Measurements from ENCODE around the gene TGFBRAP1.
A peak's percentile ranks its signal among the peaks of the same experiment; 100 is the strongest.

TGFBRAP1 gene

GRCh38 chr2:105329561-105330495, at the start of gene TGFBRAP1:
Gene TGFBRAP1 (minus strand): TSS chr2:105329735. CDS start chr2:105308301, 21,434 bp downstream.
- no peak for DNase-seq (ENCODE audit: low read depth, low spot score)

GRCh38 chr2:105378921-105379383, 49.4 kb upstream of the TGFBRAP1 start:
- DNase-seq (ENCODE audit: low read depth, low spot score): no peak

- DNase-seq (ENCODE audit: low read depth, low spot score): no peak
Measured at GRCh38 chr2:105378276-105378840, 48.8 kb upstream of the TGFBRAP1 start.

- DNase-seq (ENCODE audit: low read depth, low spot score): no peak
Measured at GRCh38 chr2:105377871-105378270, 48.3 kb upstream of the TGFBRAP1 start.

- DNase-seq (ENCODE audit: low read depth, low spot score): no peak
Measured at GRCh38 chr2:105376789-105377240, 47.3 kb upstream of the TGFBRAP1 start.

GRCh38 chr2:105376010-105376409, 46.5 kb upstream of the TGFBRAP1 start:
- DNase-seq (ENCODE audit: low read depth, low spot score): no peak

GRCh38 chr2:105375001-105375561, 45.5 kb upstream of the TGFBRAP1 start:
- peak; percentile 65 for DNase-seq (ENCODE audit: low read depth, low spot score)

- no peak for DNase-seq (ENCODE audit: low read depth, low spot score)
Measured at GRCh38 chr2:105373895-105374401, 44.4 kb upstream of the TGFBRAP1 start.

GRCh38 chr2:105373344-105373781, 43.8 kb upstream of the TGFBRAP1 start:
- DNase-seq (ENCODE audit: low read depth, low spot score): no peak

GRCh38 chr2:105371810-105372209, 42.3 kb upstream of the TGFBRAP1 start:
- no peak for DNase-seq (ENCODE audit: low read depth, low spot score)

- DNase-seq (ENCODE audit: low read depth, low spot score): no peak
Measured at GRCh38 chr2:105371156-105371555, 41.6 kb upstream of the TGFBRAP1 start.

GRCh38 chr2:105369777-105370690, 40.5 kb upstream of the TGFBRAP1 start:
- peak; percentile 58 for DNase-seq (ENCODE audit: low read depth, low spot score)

GRCh38 chr2:105368759-105369408, 39.3 kb upstream of the TGFBRAP1 start:
- DNase-seq (ENCODE audit: low read depth, low spot score): no peak

GRCh38 chr2:105365206-105365605, 35.7 kb upstream of the TGFBRAP1 start:
- no peak for DNase-seq (ENCODE audit: low read depth, low spot score)

- DNase-seq (ENCODE audit: low read depth, low spot score): no peak
Measured at GRCh38 chr2:105364436-105365139, 35.1 kb upstream of the TGFBRAP1 start.

- DNase-seq (ENCODE audit: low read depth, low spot score): no peak
Measured at GRCh38 chr2:105362862-105363591, 33.5 kb upstream of the TGFBRAP1 start.

- DNase-seq (ENCODE audit: low read depth, low spot score): no peak
Measured at GRCh38 chr2:105361102-105361889, 31.8 kb upstream of the TGFBRAP1 start.

- DNase-seq (ENCODE audit: low read depth, low spot score): no peak
Measured at GRCh38 chr2:105358593-105358992, 29.1 kb upstream of the TGFBRAP1 start.

Data from brain pericyte (primary cell).